Fibroblast of the aortic adventitia (primary cell): ENCODE data around the gene LZIC. TPM values are rescaled to one million over a fixed set of nuclear protein-coding genes. Genes with fewer than 3 reads are reported as not detected.
A peak's percentile ranks its signal among the peaks of the same experiment; 100 is the strongest.

Source experiments
- DNase-seq: peaks from one replicate; pipeline ENCODE4 v3.0.0-alpha.2; 2010; ENCODE audit warnings: low read depth
- H3K4me3 ChIP-seq: 2 replicates; pipeline ENCODE4 v1.5.1; 2011; ENCODE audit warnings: low read depth, mild to moderate bottlenecking, control low read depth, low read length, moderate library complexity
- total RNA-seq: library from RNA; depleted of rRNA; stranded (reverse); fragments of >200 nt; gene quantifications from 2 replicates; pipeline ENCODE4 v1.2.3, GENCODE V29; 2012; ENCODE audit warnings: low replicate concordance
- TF ChIP-seq, protein P1 (sequence below): IDR thresholded peaks from 2 replicates; pipeline ENCODE4 v1.5.1; 2011; ENCODE audit warnings: mild to moderate bottlenecking, low read length, control low read depth, inconsistent platforms; ENCODE audit not compliant: insufficient read depth

The LZIC gene
- total RNA-seq, 1 donor: 50.3 TPM

DNA sequence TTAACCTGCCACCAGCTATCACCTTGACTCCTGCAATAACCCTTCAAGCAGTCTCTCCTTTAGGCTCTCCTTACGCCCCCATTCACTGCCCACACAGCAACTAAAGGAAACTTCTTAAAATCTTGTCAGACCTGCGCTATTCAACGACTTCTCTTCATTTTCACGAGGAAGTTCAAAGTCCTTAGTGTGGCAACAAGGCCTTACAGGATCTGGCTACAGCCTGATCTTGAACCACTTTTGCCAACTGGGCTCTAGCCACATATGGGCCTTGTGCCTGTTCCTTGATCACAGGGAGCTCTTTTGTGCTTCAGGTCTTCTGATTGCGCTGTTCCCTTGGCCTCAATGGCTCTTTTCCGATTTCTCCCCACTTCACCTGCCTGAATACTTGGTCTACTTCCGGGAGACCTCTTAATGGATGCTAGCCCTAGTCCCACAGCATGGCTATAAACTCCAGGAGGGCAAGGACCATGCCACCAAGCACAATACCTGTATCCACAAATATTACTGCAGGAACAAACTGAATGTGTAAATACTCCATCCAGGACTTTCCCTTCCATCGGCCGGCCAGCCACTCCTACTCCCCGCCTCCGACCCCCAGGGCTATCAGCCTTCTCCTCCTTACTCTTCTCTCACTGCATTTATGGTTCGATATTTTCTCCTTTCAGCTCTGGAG lies 30.8 kb downstream of the LZIC start:
- H3K4me3 ChIP-seq: no peak overlapping the region
- TF ChIP-seq, protein P1, sequence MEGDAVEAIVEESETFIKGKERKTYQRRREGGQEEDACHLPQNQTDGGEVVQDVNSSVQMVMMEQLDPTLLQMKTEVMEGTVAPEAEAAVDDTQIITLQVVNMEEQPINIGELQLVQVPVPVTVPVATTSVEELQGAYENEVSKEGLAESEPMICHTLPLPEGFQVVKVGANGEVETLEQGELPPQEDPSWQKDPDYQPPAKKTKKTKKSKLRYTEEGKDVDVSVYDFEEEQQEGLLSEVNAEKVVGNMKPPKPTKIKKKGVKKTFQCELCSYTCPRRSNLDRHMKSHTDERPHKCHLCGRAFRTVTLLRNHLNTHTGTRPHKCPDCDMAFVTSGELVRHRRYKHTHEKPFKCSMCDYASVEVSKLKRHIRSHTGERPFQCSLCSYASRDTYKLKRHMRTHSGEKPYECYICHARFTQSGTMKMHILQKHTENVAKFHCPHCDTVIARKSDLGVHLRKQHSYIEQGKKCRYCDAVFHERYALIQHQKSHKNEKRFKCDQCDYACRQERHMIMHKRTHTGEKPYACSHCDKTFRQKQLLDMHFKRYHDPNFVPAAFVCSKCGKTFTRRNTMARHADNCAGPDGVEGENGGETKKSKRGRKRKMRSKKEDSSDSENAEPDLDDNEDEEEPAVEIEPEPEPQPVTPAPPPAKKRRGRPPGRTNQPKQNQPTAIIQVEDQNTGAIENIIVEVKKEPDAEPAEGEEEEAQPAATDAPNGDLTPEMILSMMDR: no peak
- no peak for DNase-seq

DNA sequence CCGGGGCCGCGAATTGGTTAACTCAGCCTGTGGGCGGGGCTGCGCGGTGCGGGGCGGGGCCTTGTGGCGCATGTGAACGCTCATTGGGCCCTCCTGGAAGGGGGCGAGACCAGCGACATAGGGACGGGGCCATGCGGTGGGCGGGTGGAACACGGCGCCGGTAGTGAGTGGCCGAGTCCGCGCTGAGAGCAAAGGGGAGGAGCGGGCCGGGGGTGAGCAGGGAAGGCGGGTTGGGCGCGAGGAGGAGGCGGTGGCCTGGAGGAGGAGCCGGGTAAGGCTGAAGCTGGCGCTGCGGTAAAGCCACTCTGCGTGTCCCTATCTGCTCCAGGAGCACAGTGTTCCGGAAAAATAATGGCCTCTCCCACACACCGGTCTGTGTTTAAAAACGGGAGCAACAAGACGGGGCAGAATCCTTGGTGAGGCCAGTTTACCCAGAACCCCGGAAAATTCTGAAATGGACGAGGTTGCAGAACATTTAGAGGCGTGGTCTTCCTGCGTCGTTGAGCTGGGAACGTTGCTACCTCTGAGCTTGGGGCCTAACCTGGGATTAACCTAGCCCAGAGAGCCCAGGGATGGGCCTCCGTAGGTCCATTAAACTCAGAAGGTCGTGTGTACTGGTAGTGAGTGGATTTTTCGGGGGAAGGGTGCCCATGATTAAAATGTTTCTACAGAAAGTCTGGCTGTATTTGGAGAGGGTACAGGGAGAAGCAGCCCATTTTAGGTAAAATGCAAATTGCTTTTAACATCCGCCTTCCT lies 32.6 kb downstream of the LZIC start:
- peak overlapping the region; percentile 74 for H3K4me3 ChIP-seq
- peak; percentile 98 for DNase-seq
- TF ChIP-seq, protein P1: no peak

DNA sequence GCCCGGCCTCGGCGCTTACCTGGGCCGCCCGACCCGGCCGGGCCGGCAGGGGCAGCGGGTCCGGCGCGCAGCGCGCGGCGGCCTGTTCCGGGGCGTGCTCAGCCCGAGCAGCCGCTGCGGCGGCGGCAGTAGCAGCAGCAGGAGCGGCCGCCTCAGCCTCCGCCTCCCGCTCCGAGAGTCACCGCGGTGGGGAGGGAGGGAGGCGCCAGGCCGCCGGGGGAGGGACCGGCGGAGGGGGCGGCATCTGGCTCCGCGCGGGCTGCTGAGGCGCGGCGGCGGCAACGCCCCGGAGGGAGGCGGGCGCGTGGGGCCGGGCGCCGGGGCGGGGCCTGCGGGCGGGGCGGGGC lies 33.1 kb downstream of the LZIC start, which contains the start of gene CTNNBIP1:
CTNNBIP1 (minus strand) TSS at position 194 of the 347 bp plus-strand sequence. CDS start 38,205 bp downstream, outside the sequence.
- DNase-seq: no peak
- TF ChIP-seq, protein P1: no peak
- peak within 1 kb of the TSS; percentile 80 for H3K4me3 ChIP-seq

DNA sequence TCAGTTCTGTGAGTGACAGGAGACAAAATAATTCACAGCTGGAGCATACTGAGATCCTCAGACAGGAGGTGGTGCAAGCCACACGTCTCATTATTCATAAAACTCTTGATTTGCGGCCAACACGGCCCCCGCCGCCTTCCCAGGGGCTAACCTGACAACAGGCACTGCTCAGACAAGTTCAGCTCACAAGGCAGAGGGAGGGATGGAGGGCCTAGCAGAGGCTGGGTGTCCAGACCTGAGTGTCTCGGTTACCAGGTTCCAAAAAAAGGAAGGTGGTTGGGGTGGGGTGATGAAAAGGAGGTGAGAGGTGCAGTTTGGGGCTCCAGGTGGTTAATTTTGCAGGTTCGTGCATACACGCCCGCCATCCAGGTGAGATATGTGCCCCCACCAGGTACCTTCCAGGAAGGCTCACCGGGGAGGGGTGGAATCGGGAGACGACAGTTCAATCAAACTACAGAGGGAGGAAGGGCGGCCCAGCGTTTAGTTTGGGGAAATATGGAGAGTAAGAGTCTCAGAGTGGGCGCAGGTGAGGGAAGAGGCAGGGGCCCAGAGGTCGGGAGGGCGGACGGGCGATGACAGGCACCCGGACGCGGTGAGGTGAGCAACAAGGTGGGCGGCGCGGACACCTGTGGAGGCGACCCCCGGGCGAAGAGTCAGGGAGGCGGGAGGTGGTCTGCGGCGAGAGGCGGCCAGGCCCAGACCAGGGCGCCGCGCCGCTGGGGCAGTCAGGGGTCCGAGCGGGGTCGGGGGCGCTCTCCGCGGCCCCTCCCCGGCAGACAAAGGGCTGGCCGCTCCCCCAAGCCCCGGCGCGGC lies 33.8 kb downstream of the LZIC start:
- peak overlapping the region; percentile 80 for H3K4me3 ChIP-seq
- no peak for DNase-seq
- TF ChIP-seq, protein P1: no peak

DNA sequence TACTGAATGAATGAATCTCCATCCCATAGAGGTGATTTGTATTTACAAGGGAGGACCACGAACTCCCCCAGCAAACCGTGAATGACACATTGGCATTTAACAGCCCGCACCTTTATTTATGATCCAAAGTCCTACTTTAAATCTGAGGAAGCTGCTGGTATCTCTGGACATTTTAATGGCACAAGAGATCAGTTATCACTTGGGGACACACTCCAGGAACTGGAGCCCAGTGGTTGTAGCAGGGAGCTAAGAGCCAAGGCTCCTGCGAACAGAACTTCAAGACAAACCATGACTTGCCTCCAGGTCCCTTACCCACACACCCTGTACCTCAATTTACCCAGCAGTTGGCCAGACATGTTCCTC lies 34.3 kb downstream of the LZIC start:
- no peak for DNase-seq
- TF ChIP-seq, protein P1: no peak
- H3K4me3 ChIP-seq: peak overlapping the region; percentile 80

DNA sequence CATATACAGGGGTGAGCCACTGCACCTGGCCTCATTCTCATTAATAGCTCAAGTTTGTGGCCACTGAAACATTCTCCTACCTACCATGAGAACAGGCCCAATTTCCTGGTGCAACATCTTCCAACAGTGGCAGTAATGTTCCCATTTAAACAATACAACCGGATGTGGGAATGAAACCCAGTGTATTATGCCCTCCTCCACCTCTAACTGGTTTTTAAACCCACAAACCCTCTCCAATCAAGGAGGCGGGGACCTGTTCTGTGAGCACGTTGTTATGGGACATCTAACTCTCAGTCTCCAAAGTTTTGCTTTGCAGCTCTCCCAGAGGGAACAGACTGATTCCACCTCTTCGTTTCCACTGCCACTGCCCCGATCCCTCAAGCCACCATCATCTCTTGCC lies 35.8 kb downstream of the LZIC start:
- no peak for DNase-seq
- TF ChIP-seq, protein P1: no peak
- H3K4me3 ChIP-seq: no peak overlapping the region
